ENCODE results near the gene TASP1.
"Not testable (repeated sequence)": the region's sequence is repeated elsewhere in the genome, so short reads cannot be mapped to it uniquely, and the experiment has no call there.

DNA sequence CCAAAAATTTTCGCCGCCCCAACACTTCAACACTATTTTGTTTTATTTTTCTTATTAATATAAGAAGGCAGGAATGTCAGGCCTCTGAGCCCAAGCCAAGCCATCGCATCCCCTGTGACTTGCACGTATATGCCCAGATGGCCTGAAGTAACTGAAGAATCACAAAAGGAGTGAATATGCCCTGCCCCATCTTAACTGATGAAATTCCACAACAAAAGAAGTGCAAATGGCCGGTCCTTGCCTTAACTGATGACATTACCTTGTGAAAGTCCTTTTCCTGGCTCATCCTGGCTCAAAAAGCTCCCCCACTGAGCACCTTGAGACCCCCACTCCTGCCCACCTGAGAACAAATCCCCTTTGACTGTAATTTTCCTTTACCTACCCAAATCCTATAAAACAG is 276.6 kb downstream of the TASP1 start:
- TF ChIP-seq CTCF (IDR thresholded peaks at IDR 0.05 in 8 of 11, conservative IDR thresholded peaks at IDR 0.05 in 3 of 11); POLR2A (IDR thresholded peaks at IDR 0.05); POLR2AphosphoS5 (IDR thresholded peaks at IDR 0.05): not testable (repeated sequence)

Data from spleen (tissue), 7 donors.